Measurements from ENCODE around the gene PHLDB2.

Gene PHLDB2

GRCh38 chr3:112012205-112012992 is 153.3 kb downstream of the PHLDB2 start:
- Mint-ChIP-seq H3K4me1 (peaks cover 15% of the 10 kb centered on the region), H3K9me3 (no peaks in the 10 kb centered on the region), H3K4me3 (no peak overlapping the region), H3K36me3 (no peaks in the 10 kb centered on the region), H3K27ac (peak overlapping the region; percentile 53)
- DNase-seq (ENCODE audit: low spot score in 2 of 2) (no peak), ATAC-seq (no peak)

- DNase-seq (ENCODE audit: low spot score in 2 of 2): peak; percentile 29 to 69
- Mint-ChIP-seq H3K9me3 (no peaks in the 10 kb centered on the region), H3K36me3 (no peaks in the 10 kb centered on the region), H3K4me3 (peak overlapping the region; percentile 10), H3K27ac (peak overlapping the region; percentile 53), H3K4me1 (peaks cover 15% of the 10 kb centered on the region)
- peak; percentile 94 for ATAC-seq
These were observed 154.2 kb downstream of the PHLDB2 start for GRCh38 chr3:112013058-112013783.

GRCh38 chr3:112013784-112014143 is 154.7 kb downstream of the PHLDB2 start:
- DNase-seq (ENCODE audit: low spot score in 2 of 2): no peak
- no peak for ATAC-seq
- no peaks in the 10 kb centered on the region for H3K36me3 Mint-ChIP-seq
- H3K4me3 Mint-ChIP-seq: peak overlapping the region; percentile 10
- H3K27ac Mint-ChIP-seq: no peak overlapping the region
- H3K4me1 Mint-ChIP-seq: peaks cover 15% of the 10 kb centered on the region
- no peaks in the 10 kb centered on the region for H3K9me3 Mint-ChIP-seq

GRCh38 chr3:112017091-112017490 is 158.0 kb downstream of the PHLDB2 start:
- Mint-ChIP-seq H3K36me3 (no peaks in the 10 kb centered on the region), H3K4me1 (peaks cover 15% of the 10 kb centered on the region), H3K9me3 (no peaks in the 10 kb centered on the region), H3K27ac (no peak overlapping the region), H3K4me3 (no peak overlapping the region)
- ATAC-seq (no peak), DNase-seq (ENCODE audit: low spot score in 2 of 2) (no peak)

- Mint-ChIP-seq H3K4me3 (no peak overlapping the region), H3K27ac (no peak overlapping the region), H3K4me1 (peaks cover 5% of the 10 kb centered on the region), H3K9me3 (no peaks in the 10 kb centered on the region), H3K36me3 (no peaks in the 10 kb centered on the region)
- DNase-seq (ENCODE audit: low spot score in 2 of 2) (no peak), ATAC-seq (no peak)
These were observed 159.6 kb downstream of the PHLDB2 start for GRCh38 chr3:112018712-112019111.

- no peaks in the 10 kb centered on the region for H3K36me3 Mint-ChIP-seq
- DNase-seq (ENCODE audit: low spot score in 2 of 2) (no peak), ATAC-seq (no peak)
- H3K9me3 Mint-ChIP-seq: no peaks in the 10 kb centered on the region
- H3K27ac Mint-ChIP-seq: no peak overlapping the region
- H3K4me3 Mint-ChIP-seq: no peak overlapping the region
- no peaks in the 10 kb centered on the region for H3K4me1 Mint-ChIP-seq
These were observed 160.7 kb downstream of the PHLDB2 start for GRCh38 chr3:112019716-112020115.

GRCh38 chr3:112020674-112021085 is 161.6 kb downstream of the PHLDB2 start:
- no peak for DNase-seq (ENCODE audit: low spot score in 2 of 2)
- no peaks in the 10 kb centered on the region for H3K9me3 Mint-ChIP-seq
- no peak overlapping the region for H3K27ac Mint-ChIP-seq
- no peaks in the 10 kb centered on the region for H3K36me3 Mint-ChIP-seq
- ATAC-seq: no peak
- no peak overlapping the region for H3K4me3 Mint-ChIP-seq
- H3K4me1 Mint-ChIP-seq: no peaks in the 10 kb centered on the region
